ENCODE data around the gene APBB1IP. TPM values are rescaled to one million over a fixed set of nuclear protein-coding genes. Genes with fewer than 3 reads are reported as not detected.

APBB1IP gene
- total and polyA plus RNA-seq, 2 donors (not counting 3 experiments of a cell fraction or from before 2014, with no cell fraction given) = not detected

DNA sequence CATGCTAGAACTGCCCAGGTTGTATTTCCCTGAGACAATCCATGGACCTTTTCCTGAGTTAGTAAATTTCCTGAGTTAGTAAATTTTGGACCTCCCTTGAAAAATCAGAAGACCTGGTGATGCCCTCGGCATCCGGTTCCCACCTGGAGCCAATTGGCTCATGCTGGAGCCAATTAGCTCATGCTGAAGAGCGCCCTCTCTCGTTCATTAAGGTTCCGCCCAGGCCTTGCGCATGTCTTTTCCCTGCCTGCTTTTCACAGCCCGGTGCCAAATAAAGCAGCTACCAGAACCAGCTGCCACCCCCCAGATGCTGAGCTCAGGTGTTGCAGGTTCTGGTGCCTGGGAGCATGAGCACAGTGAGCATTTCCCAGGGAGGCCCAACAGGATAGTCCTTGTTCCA lies 96.2 kb downstream of the APBB1IP start:
- Histone ChIP-seq H3K9ac (replicated peaks; ENCODE audit: extremely low read depth, insufficient read depth, low read length) (no peak overlapping the region), H3K4me2 (ENCODE audit: insufficient read depth, low read length) (no peak overlapping the region), H3K9me3 (replicated peaks; ENCODE audit: control insufficient read depth, insufficient read depth, low read length) (no peaks in the 10 kb centered on the region), H3K36me3 (ENCODE audit: control insufficient read depth in 2 of 2, extremely low read depth in 1 of 2, insufficient read depth in 2 of 2, low read length in 2 of 2) (no peaks in the 10 kb centered on the region), H3K4me1 (ENCODE audit: control insufficient read depth, extremely low read depth, insufficient read depth, low read length) (no peaks in the 10 kb centered on the region), H2AFZ (ENCODE audit: low read depth, low read length) (no peak overlapping the region), H3K79me2 (ENCODE audit: control insufficient read depth, insufficient read depth, low read length) (no peaks in the 10 kb centered on the region), H3K9me1 (replicated peaks; ENCODE audit: control insufficient read depth, extremely low read depth, insufficient read depth, low read length) (no peaks in the 10 kb centered on the region), H3K4me3 (replicated peaks in 1 of 3; ENCODE audit: insufficient read depth in 1 of 3, low read depth in 1 of 3, low read length in 3 of 3) (no peak overlapping the region), H4K20me1 (replicated peaks; ENCODE audit: control insufficient read depth, extremely low read depth, insufficient read depth, low read length) (no peaks in the 10 kb centered on the region), H3K27me3 (ENCODE audit: control insufficient read depth in 2 of 2, insufficient read depth in 2 of 2, low read length in 2 of 2) (no peaks in the 10 kb centered on the region), H3K27ac (ENCODE audit: insufficient read depth, low read depth, low read length) (no peak overlapping the region)
- no TSS peak for BruUV-seq (replicated peaks)
- intact Hi-C loops (cut with micrococcal nuclease) = no loop called here
- ChIA-PET CTCF (no interaction called here), POLR2A (no interaction called here)
- no peak for FAIRE-seq
- no peak for DNase-seq (ENCODE audit: low read depth, low spot score)
- TF ChIP-seq MYC (IDR thresholded peaks at IDR 0.05; ENCODE audit: low read depth, low read length) (no peak), FOS (IDR thresholded peaks at IDR 0.05; ENCODE audit: borderline replicate concordance, insufficient read depth, low read length) (no peak), GATA2 (IDR thresholded peaks at IDR 0.05; ENCODE audit: insufficient read depth, insufficient read length, low read depth, low read length) (no peak), POLR2AphosphoS5 (IDR thresholded peaks at IDR 0.05; ENCODE audit: insufficient read depth, low read depth, low read length) (no peak), EZH2 (IDR thresholded peaks at IDR 0.05; ENCODE audit: borderline replicate concordance, low read depth, low read length, severe bottlenecking) (no peak), POLR2A (IDR thresholded peaks at IDR 0.05; ENCODE audit: low read depth, low read length) (no peak), JUN (IDR thresholded peaks at IDR 0.05; ENCODE audit: borderline replicate concordance, insufficient read depth, insufficient read length, low read depth) (no peak)
- TF ChIP-seq, protein P1, sequence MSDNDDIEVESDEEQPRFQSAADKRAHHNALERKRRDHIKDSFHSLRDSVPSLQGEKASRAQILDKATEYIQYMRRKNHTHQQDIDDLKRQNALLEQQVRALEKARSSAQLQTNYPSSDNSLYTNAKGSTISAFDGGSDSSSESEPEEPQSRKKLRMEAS (IDR thresholded peaks at IDR 0.05; ENCODE audit: insufficient read depth, insufficient read length) = no peak
- TF ChIP-seq, protein P2, sequence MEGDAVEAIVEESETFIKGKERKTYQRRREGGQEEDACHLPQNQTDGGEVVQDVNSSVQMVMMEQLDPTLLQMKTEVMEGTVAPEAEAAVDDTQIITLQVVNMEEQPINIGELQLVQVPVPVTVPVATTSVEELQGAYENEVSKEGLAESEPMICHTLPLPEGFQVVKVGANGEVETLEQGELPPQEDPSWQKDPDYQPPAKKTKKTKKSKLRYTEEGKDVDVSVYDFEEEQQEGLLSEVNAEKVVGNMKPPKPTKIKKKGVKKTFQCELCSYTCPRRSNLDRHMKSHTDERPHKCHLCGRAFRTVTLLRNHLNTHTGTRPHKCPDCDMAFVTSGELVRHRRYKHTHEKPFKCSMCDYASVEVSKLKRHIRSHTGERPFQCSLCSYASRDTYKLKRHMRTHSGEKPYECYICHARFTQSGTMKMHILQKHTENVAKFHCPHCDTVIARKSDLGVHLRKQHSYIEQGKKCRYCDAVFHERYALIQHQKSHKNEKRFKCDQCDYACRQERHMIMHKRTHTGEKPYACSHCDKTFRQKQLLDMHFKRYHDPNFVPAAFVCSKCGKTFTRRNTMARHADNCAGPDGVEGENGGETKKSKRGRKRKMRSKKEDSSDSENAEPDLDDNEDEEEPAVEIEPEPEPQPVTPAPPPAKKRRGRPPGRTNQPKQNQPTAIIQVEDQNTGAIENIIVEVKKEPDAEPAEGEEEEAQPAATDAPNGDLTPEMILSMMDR (IDR thresholded peaks at IDR 0.05; ENCODE audit: extremely low read depth in 1 of 2, insufficient read depth in 1 of 2, low read depth in 1 of 2, low read length in 2 of 2) = no peak
- dilution Hi-C loops (cut with MboI; ENCODE audit: extremely low pct_ligation_motif_present, low sequenced_read_pairs) = no loop called here
